ENCODE results near the gene PDCD1.
"Not testable (repeated sequence)": the region's sequence is repeated elsewhere in the genome, so short reads cannot be mapped to it uniquely, and the experiment has no call there.

Gene PDCD1

DNA sequence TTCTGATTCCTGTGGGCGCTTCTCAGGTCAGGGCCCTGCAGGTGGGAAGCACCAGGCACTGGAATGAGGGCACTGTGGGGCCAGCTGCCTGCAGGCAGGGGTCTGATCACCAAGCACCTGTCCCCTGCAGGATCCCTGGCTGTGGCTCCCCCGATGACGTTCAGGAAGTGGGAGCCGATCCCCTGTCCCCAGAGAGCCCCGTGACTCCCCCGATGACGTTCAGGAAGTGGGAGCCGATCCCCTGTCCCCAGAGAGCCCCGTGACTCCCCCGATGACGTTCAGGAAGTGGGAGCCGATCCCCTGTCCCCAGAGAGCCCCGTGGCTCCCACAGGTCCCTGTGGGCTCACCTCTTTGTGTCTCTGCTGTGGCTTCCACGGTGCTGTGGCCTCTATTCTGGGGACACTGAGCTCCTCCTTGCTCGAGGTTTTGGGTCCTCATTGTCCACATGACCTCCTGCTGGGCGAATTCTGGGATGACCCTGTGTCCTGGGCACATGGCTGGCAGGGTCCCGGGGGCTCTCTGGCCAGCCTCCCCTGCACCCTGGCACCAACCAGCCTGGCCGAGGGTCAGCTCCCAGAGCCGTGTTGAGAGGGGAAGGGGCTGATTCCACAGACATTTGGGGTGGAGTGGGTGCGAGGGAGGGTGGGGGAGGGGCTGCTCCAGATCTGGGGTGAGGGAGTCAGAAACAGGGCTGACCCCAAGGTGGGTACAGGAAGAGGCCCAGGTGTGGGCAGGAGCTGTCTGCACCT, 44.9 kb downstream of the PDCD1 start:
- no peak for DNase-seq (ENCODE audit: low read depth)

DNA sequence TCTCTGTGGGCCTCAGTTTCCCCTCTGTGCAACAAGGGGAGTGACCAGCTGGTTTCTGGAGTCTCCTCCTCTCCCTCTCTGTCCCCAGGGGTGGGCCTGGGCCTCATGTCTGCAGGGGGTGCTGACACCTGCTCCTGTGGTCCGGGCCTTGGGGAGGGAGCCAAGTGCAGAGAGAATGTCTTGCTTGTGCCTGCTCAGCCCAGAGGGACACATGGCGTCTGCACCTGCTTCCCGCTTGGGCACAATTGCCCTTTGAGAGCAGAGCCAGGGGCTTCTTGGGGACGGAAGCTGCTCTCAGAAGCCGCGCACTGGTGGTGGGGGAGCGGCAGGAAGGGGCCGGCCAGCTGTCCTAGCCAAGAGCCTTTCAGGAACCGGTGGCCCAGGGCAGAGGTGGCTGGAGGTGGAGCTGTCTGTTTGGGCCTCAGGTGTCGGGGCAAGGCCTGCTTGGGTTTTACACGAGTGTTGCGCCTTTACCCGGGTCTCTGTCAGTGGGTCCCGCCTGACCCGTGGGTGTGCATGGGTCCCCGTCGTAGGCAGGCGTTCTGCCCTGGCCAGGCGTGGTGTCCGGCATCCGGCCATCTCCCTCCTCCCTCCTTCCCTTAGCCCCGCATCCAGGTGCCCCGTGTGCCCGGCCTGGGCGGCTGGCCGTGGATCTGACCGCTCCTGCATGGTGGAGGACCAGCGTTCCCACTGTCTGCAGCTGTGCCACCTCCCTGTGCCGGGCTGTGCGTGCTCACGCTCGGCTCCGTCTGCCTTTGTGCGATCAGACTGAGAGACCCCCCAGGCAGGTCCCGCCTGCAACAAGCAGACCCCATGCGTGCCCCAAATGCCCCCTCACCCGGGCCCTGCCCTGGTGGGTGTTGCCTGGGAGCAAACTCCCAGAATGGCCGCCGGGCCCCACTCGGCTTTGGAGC, 45.7 kb downstream of the PDCD1 start:
- no peak for DNase-seq (ENCODE audit: low read depth)

DNA sequence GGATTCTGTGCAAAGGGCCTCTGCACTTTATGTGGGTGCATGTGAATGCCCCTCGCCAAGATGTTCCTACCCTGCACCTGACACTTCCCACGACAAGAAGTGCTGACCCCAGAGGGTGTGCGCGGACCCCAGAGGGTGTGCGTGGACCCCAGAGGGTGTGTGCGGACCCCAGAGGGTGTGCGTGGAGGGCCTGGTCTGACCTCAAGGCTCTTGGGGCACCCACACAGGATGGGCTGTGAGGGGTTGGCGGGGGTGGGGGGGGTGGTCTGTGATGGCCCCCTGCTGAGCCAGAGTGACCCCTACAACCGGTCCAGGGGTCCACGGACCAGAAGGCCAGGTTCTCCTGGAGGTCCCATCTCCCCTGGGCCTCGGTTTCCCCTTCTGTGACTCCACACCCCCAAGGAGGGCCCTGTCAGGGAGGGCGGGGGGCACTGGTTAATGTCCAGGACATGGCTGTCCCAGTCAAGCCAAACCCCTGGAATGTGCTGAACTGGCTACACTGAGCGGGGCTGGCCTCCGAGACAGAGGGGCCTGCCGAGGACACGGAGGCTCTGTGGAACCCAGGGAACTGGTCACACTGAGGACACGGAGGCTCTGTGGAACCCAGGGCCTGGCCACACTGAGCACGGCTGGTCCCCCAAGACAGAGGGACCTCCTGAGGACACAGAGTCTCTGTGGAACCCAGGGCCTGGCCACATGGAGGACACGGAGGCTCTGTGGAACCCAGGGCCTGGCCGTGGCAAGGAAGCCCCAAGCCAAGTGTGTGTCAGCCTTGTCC, 46.6 kb downstream of the PDCD1 start:
- no peak for DNase-seq (ENCODE audit: low read depth)

DNA sequence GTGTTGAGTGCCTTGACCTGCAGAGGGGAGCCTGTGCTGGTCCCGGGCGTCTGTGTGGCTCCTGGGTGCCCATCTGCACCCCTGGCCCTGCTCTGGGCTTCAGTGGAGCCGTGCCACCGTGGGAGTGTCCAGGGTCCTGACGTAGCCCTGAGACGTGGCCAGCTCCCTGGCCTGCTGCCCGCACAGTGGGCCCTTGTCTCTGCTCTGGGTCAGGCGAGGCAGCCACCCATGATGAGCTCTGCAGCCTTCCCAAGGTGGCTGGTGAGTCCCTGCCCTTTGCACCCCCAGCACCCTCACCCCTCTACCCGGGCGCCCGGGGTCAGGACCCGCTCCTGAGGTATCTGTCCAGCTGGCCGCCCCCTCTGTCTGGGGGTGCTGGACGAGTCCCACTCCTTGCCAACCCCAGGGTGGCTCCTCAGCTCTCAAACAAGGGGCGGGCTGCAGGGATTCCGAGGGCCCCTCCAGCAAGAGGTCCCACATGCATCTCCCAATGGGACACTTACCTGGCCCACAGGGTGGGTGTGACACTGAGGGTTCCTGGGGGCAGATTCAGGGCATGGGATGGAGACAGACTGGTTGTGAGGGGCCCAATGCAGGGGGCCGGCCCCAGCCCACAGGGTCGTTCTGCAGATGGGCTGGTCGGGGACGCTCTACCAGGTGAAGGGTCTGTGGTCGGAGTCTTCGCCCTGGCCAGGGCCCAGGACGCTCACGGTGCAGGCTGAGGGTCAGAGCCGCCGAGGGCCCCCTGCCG, 47.3 kb downstream of the PDCD1 start:
- no peak for DNase-seq (ENCODE audit: low read depth)

GRCh38 chr2:241810307-241811200, 48.1 kb downstream of the PDCD1 start:
- DNase-seq (ENCODE audit: low read depth): no peak

- no peak for DNase-seq (ENCODE audit: low read depth)
Measured at GRCh38 chr2:241809383-241810306, 49.0 kb downstream of the PDCD1 start.

DNA sequence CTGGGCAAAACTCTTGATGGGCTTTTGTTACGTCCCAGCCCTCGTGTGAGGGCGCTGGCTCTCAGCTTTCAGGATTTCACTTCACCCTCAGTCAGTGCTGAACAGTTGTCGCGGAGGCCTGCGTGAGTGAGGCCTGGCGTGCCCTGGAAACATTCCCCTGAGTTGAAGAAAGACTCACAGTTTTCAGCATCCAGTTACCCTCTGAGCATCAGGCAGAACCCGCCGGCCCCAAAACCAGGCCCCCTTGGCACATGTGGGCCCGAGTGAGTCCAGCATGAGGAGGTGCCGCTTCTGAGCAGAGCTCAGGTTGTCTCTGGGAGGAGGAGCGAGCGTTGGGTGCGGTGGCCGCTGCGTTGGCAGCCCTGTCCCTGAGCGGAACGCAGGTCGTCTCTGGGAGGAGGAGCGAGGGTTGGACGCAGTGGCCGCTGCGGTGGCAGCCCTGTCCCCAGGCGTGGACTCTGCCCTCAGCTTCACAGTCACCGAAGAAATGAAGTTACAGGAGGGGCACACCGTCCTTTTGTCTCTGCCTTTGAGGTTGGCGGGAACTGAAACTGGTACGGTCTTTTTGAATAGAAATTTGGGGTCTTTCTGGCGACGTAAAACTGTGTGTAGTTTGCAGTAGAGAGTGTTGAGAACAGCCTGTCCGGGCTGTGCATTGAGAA, 49.8 kb downstream of the PDCD1 start, which contains the start of gene NEU4:
Gene NEU4 (plus strand): TSS at position 473 of the 662 bp plus-strand sequence. CDS start 5,292 bp downstream, outside the sequence.
- no peak for DNase-seq (ENCODE audit: low read depth)

- no peak for DNase-seq (ENCODE audit: low read depth)
Measured at GRCh38 chr2:241808051-241808720, 50.5 kb downstream of the PDCD1 start.

DNA sequence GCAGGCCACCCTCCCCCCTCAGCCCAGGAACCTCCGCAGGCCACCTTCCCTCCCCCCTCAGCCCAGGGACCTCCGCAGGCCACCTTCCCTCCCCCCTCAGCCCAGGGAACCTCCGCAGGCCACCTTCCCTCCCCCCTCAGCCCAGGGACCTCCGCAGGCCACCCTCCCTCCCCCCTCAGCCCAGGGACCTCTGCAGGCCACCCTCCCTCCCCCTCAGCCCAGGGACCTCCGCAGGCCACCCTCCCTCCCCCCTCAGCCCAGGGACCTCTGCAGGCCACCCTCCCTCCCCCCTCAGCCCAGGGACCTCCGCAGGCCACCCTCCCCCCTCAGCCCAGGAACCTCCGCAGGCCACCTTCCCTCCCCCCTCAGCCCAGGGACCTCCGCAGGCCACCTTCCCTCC, 52.5 kb downstream of the PDCD1 start:
- DNase-seq (ENCODE audit: low read depth): not testable (repeated sequence)

GRCh38 chr2:241804326-241805229, 54.1 kb downstream of the PDCD1 start:
- DNase-seq (ENCODE audit: low read depth): no peak

GRCh38 chr2:241803387-241804325, 55.0 kb downstream of the PDCD1 start:
- no peak for DNase-seq (ENCODE audit: low read depth)

DNA sequence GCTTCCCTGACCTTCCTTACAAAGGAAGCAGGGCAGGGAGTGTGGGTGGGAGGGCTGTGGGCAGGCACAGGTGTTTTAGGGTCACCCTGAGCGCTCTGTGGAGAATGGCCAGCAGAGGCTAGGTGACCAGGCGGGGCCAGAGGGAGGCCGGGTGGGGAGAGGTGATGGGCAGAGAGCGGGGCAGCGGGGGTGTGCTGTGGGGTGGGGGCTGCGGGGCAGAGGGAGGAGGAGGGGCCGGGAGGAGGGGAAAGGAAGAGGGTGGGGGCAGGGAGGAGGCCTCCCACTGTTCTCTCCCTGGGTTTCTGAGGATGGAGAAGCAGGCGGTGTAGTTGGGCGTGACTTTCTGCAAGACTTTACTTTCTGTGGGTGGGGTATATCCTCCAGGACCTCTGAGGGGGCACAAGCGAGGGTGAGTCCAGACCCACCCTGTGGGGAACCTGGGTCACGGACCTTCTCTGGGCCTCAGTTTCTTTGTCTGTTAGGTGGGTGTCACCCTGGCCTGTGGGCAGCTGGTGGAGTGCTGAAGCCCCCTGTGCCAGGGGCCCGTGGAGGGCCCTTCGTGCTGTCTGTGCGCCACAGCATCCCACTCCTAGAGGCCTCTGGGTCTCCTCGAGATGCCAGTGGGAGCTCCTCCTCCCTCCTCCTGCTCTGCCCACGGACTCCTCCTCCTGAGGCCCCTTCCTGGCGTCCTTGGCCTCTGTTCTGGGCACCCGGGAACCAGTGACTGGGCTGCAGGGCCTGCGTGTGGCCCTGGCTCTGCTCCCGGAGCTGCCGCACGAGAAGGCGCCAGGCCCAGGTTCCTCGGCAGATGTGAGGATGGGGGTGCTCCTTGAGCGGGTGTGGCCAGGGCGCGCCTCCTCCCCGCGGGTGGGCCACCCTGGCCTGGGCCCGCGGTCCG, 56.0 kb downstream of the PDCD1 start:
- DNase-seq (ENCODE audit: low read depth): no peak

GRCh38 chr2:241801611-241802420, 56.9 kb downstream of the PDCD1 start:
- no peak for DNase-seq (ENCODE audit: low read depth)

Measured in fibroblast of the conjunctiva (primary cell).